ENCODE measurements around the gene CTSA. TPM values are rescaled to one million over a fixed set of nuclear protein-coding genes. Genes with fewer than 3 reads are reported as not detected.

CTSA gene
- total and polyA plus RNA-seq, 10 donors: 56.6 to 203 (median 176) TPM

GRCh38 chr20:45893831-45894230, 2.7 kb downstream of the CTSA start:
- Histone ChIP-seq H3K27ac (peak overlapping the region in 4 of 8 donors; percentile 30 to 90 (median 85)), H3K9me3 (no peaks in the 10 kb centered on the region), H3K27me3 (replicated peaks in 1 of 7) (no peaks in the 10 kb centered on the region), H3K36me3 (peaks cover 0 to 66% (median 50%) of the 10 kb centered on the region in 6 donors), H3K4me3 (no peak overlapping the region), H3K4me1 (peaks cover 30 to 58% (median 48%) of the 10 kb centered on the region in 6 donors)
- intact Hi-C loops (cut with DNase I; ENCODE audit: low total_unique reads): no loop called here
- WGBS, 5 donors: 89 to 95% (median 94%) methylated on average over 4 of the region's 4 CpGs
- TF ChIP-seq POLR2AphosphoS5 (IDR thresholded peaks at IDR 0.05) (peak in 1 of 3 donors; percentile 20), CTCF (IDR thresholded peaks at IDR 0.05 in 8 of 11, conservative IDR thresholded peaks at IDR 0.05 in 3 of 11) (no peak)
- no peak for DNase-seq

GRCh38 chr20:45894797-45895196, 3.7 kb downstream of the CTSA start:
- H3K9me3 ChIP-seq: no peaks in the 10 kb centered on the region
- TF ChIP-seq POLR2A (IDR thresholded peaks at IDR 0.05) (no peak), POLR2AphosphoS5 (IDR thresholded peaks at IDR 0.05) (peak; percentile 18 to 66 (median 64)), CTCF (IDR thresholded peaks at IDR 0.05 in 8 of 11, conservative IDR thresholded peaks at IDR 0.05 in 3 of 11) (no peak)
- no peaks in the 10 kb centered on the region for H3K27me3 ChIP-seq (replicated peaks in 1 of 7)
- intact Hi-C loops (cut with DNase I; ENCODE audit: low total_unique reads): no loop called here
- no peak overlapping the region for H3K4me3 ChIP-seq
- peak overlapping the region in 1 of 8 donors; percentile 21 for H3K27ac ChIP-seq
- peaks cover 0 to 76% (median 57%) of the 10 kb centered on the region in 6 donors for H3K36me3 ChIP-seq
- 78 to 89% (median 81%) methylated on average over 7 to 12 of the region's 12 CpGs for WGBS, 5 donors
- H3K4me1 ChIP-seq: peaks cover 21 to 49% (median 39%) of the 10 kb centered on the region in 6 donors
- no peak for DNase-seq

GRCh38 chr20:45896641-45897161, 5.6 kb downstream of the CTSA start:
- TF ChIP-seq POLR2A (IDR thresholded peaks at IDR 0.05) (no peak), POLR2AphosphoS5 (IDR thresholded peaks at IDR 0.05) (no peak), CTCF (IDR thresholded peaks at IDR 0.05 in 8 of 11, conservative IDR thresholded peaks at IDR 0.05 in 3 of 11) (no peak)
- Histone ChIP-seq H3K36me3 (peaks cover 0 to 94% (median 58%) of the 10 kb centered on the region in 6 donors), H3K27ac (no peak overlapping the region), H3K27me3 (replicated peaks in 1 of 7) (no peaks in the 10 kb centered on the region), H3K4me3 (no peak overlapping the region), H3K9me3 (no peaks in the 10 kb centered on the region), H3K4me1 (peaks cover 18 to 33% (median 25%) of the 10 kb centered on the region in 6 donors)
- no peak for DNase-seq
- 91 to 96% (median 95%) methylated on average over 5 to 14 of the region's 14 CpGs for WGBS, 5 donors
- intact Hi-C loops (cut with DNase I; ENCODE audit: low total_unique reads): no loop called here

- Histone ChIP-seq H3K4me1 (peaks cover 12 to 27% (median 19%) of the 10 kb centered on the region in 6 donors), H3K36me3 (peaks cover 0 to 97% (median 58%) of the 10 kb centered on the region in 6 donors), H3K27me3 (replicated peaks in 1 of 7) (no peaks in the 10 kb centered on the region), H3K4me3 (no peak overlapping the region), H3K9me3 (no peaks in the 10 kb centered on the region), H3K27ac (no peak overlapping the region)
- no peak for TF ChIP-seq POLR2A (IDR thresholded peaks at IDR 0.05)
- TF ChIP-seq POLR2AphosphoS5 (IDR thresholded peaks at IDR 0.05): no peak
- no peak for TF ChIP-seq CTCF (IDR thresholded peaks at IDR 0.05 in 8 of 11, conservative IDR thresholded peaks at IDR 0.05 in 3 of 11)
- DNase-seq: no peak
- 63 to 94% (median 83%) methylated on average over 2 of the region's 2 CpGs for WGBS, 5 donors
- intact Hi-C loops (cut with DNase I; ENCODE audit: low total_unique reads): no loop called here
Observed at GRCh38 chr20:45897289-45897688, 6.2 kb downstream of the CTSA start.
